Measurements from ENCODE around the gene KERA.

The KERA gene

DNA sequence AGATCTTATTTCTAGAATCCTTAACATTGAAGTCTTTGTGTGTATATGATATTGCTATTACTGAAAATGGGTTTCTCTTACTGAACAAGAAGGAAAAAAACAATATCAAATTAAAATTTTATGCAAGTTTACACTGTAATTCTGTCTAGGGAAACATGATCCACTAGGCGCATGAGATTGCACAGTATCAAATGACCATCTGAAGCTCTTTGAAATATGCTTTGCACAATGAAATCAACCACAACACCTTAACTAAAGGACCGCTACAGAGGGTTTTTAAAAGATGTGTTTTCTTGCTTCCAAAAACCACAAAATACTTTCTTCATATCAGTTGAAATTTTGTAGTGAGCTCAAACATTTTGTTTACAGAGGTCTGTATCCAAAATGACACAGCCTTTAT, 15.1 kb upstream of the KERA start:
- DNase-seq, result no peak

DNA sequence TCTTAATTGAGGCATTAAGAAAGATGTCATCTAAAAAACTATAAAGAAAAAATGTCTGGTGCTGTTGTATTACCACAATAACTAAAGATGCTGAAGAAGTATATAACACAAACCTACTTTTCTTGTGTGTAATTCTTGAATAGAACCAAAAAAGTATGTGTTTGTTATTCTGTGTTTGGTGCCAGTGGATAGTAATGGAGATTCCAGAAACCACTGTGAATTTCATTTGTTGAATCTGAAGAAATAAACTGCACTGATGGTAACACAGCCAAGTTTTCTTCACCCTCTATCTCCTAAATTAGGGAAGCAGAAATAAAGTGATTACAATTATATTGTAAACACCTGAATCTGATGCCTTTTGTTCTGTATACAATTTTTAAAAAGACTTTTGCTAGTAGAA, 13.1 kb upstream of the KERA start:
- DNase-seq, result no peak

DNA sequence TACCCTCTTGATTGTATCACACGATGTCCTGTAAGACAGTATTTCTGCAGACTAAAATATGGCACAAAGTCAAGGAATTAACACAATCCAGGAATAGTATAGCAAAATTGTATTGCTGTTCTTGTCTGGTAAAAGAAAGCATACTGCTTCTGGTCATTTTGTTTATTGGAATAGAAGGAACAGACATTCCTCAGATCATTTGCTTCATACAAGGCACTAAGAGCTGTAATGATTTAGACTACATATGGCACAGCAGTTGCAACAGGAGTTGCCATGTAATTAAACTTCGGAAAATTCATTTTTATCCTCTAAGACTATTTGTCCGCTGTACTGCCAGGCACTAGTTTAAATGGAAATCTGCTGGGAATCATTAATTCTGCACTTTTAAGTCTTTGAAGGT, 7.6 kb upstream of the KERA start:
- DNase-seq, result no peak

DNA sequence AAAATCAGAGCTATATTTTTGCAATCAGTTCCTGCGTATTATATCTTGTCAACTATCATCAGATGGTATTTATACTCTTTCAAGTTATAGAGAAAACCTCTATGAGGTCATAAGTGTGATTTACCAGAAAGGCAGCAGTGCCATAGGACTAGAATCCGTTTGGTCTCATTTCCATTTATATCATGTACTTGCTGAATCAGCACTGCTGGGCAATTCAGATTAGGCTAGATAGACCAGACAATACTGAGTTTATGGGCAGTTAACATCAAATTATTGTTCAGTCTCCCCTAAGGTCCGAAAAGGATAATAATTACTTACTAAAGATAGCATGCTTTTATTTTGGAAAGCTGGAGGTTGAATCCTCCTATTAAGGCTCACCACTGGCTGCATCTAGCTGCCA, 6.8 kb upstream of the KERA start:
- no peak for DNase-seq

DNA sequence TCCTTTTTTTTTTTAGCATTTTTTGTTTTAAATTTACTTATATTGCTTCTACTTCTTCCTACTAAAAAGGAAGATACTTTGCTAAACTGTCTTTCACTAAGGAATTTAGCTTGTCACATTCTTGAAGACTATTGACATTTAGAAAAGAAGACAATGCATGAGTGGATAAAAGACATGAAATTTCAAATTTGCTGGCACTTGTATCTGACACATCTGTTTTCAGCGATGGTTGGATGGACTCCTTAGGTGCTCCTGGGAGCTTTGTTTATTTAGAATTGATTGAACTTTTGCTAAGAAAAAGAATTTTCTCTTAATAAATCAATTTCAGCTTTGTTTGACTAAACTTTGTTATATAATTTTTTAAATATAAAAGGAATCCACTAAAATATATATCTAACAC, 3.3 kb upstream of the KERA start:
- no peak for DNase-seq

DNA sequence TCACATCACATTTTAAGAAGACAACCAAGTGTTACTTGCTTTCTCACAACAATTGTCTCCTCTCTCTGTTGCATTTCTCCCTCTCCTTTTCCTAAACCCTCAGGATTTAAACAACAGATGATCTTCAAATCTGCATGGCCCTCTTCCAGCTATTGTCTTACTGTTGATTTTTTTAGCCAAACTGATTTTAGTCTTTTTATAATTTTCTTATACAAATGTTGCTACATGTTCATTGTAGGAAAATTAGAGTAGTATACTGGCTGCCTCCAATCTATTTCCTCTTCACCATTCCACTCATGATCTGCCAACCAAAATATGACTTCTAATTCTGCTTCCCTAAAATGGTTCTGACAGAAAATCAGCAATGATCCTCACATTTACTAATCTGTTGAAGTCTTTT, 1.4 kb upstream of the KERA start:
- no peak for DNase-seq

DNA sequence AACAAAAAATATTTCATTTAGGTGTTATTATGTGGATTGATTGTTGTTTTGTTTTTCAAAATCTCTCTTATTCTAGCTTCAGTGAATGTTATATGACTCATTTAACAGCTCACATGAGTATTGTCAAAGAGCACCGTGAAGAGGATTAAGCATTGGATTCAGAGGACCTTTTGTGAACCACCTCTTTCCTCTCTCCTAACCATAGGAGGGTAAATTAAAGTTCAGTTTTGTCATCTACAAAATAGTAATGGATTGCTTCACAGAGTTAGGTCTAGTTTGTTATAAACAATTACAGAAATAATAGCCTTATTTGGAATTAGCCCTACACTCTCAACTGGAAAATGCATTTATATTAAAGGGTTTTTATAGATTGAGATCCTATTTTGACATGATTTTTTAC, 962 bp upstream of the KERA start:
- DNase-seq, result no peak

DNA sequence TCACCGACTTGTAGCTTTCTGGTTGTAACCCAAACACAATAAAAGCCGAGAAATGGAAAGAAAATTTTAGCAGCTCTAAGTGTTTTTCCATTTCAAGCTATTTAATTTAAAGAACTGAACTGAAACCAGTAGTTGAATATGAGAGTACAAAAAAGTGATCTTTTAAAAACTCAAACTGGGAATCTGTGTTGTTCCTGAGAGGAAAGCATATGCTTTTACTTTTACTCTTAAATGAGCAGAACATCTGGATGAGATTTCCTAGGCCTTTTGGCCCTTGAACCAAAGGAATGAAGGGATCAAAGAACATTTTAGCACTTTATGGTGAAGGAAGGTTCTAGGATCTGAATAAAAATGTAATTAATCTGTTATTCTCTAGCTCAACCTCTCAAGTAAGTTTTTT, 1.3 kb downstream of the KERA start:
- DNase-seq, result no peak

DNA sequence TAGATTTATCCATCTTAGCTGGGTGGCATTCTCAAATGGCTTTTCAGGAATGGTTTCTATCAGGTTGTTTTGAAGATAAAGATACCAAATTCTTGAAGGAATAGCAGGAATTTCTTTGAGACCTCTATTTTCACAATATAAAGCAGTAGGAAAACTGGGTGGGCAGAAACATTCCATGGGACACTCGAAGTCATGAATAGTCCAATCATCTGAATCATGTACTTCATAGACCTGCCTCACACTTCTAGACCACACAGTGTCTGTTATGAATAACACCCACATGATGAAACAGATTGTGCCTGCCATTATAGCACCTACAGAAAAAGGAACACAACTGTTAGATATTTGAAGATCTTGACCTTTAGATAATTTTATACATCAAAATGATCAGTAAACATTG, 1.8 kb downstream of the KERA start:
- no peak for DNase-seq

DNA sequence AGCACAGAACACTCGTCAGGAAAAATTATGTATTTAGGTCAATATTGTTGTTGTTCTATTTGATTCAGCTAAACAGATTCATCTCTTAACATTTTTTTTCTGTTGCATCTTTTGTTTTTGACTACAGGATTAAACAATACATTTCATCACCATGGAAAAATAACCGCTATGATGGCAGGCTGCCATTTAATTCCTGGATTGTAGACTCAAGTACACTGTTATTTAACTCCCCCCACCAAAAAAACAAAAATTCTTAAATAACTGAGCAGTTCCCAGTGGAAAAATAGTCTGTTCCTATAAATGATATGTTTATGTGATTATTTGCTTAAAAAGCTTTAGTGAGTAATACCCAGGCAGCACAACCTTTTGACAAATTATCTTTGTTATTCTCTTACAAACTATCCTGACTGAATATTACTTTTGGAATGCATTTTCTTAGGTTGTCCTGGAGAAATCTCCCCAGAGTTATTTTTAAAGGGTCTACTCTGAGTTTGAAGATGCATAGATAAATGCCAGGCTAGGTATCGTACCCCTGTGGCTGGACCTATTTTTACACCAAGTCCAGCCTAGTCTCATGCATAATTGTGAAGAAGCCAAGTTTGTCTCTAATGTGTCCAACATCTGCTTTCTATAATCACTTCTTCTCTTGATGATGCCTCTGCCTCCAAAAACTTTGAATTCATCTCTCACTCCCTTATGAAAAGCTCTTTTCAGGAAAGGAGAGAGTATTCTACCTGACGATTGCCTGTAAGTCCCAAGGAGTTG, 3.7 kb downstream of the KERA start:
- DNase-seq, result no peak

DNA sequence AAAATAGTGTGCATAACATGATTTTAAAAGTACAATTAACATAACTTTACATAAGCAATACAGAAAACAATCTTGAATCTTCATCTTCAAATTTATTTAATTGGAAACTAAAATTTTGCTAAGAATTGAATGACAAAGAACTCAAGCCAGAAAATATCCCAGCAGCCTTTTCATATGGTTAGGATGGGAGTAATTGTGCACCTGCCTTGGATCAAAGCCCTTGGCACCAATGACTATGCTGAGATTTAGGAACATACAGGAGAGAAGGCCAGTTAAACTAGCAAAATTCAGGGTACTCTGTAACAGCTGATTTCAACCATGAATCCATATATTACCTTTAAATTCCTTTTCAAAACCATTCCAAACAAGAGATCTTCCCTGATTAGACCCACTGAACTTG, 5.8 kb downstream of the KERA start:
- no peak for DNase-seq

DNA sequence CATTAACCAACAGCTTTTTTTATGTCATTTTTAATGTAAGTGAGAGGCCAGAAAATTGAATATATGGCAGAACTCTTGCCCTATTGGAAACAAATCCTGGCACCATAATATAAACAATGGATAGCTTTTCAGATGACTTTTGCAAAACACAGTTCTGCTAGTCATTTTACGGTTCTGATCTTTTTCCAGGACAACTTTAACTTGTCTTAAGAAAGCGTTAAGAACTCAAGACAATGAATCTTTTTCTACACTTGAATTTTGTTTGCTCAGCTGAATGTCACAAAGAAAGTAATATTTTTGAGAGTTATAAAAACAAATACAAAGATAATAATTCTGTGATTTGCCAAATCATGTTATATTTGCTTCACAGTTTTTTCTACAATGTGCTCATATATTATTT, 13.2 kb downstream of the KERA start:
- DNase-seq, result no peak

DNA sequence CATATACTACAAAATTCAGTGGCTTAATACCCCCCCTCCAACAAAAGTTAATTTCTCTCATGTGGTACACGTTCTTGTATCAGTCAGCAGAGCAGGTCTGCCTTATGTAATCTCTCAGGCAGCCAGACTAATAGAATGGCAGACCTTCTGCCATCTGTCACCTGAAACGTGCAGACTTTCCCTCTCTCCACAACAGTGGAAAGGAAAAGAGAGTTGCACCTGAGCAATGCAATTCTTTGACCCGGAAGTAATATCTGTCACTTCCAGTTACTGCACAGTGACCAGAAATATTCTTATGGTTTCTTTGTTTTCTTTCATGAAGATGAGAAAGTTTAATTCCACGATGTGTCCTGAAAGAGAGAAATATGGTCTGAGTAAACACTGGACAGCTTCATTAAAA, 14.4 kb downstream of the KERA start:
- no peak for DNase-seq

DNA sequence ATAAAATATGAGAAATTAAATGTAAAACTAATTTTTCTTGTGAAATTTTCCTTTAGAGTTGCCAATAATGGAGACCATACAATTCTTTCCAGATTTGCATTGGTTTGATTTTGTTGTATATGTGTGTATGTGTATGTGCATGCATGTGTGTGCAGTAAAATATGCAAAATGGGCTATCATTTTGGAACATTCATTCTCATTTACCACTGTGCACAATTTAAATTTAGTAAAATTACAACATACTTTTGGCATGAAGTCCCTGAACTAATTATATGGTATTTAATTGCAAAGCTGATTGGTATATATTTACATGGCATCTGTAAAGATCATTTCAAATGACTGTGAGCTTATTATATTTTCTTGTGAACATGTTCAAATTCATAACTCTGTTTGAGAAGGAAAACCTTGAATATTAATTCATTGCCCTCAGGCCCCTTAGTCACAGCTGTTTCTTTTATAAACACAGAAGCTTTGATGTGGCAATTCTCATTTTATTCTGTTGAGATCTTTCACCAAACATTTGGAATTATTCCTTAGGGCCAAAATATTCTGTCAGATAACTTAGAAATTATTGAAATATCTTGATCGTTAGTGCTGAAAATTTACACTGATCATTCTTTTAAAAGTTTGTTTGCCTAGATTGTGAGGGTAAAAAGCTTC, 17.6 kb downstream of the KERA start:
- no peak for DNase-seq

DNA sequence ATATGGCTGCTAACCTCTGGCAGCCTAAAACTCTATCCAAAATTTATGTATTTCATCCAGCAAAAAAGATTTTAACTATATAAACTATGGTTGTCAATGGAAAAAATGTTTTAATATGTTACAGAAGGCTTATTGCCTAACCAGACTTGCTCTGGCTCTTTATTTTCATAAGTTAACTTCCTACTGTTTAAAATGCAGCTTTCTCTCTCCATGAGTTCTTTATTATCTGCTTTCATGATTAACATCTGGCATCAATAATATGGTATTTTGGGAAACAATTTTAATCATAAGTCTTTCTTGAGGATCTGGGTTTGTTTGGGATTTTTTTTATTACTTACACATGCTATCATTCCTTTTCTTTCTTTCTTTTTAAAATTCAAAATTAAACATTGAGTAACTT, 20.5 kb downstream of the KERA start:
- no peak for DNase-seq

DNA sequence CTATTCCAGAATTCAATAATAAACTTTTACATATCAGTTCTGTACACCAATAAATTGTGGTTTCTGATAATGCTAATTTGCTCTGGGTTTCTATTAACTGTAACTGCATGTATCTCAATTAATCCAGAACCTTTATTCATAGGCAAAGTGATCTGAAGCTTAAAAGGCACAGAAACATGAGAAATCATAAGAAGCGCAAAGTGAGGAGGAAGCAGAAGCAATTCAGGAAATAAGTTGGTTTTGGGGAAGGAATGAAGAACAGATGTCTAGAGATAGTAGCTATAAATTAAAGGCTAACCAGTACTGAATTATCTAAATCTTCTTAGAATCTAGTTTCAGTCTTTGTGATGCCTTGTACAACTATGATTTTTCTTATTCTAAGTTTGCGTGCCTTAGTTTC, 24.6 kb downstream of the KERA start:
- DNase-seq, result no peak

DNA sequence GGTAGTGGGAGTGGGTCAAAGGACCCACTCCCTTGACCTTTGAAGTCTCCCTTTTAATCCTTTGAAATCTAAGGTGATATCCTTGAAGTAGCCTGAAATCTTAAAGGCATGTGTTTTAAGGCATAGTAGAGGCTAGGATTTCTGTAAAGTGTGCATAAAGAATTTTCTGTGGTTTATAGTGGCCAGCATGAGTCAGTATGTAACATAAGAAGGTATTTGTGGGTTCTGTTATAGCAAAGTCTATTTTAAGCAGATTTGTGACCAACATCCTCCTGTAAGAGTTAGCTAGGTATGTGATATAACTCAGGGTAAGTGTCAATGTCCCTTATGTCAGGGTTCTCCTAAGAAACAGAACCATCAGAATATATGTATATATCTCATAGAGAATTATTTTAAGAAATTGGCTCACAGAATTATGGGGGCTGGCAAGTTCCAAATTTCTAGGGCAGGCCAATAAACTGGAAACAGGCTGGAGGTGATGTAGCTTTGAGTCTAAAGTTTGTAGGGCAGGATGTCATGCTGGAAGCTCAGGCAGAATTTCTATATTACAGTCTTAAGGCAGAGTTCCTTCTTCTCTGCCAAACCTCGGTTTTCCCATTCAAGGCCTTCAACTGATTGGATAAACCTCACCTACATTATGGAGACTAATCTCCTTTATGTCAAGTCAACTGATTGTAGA, 34.4 kb downstream of the KERA start:
- no peak for DNase-seq

DNA sequence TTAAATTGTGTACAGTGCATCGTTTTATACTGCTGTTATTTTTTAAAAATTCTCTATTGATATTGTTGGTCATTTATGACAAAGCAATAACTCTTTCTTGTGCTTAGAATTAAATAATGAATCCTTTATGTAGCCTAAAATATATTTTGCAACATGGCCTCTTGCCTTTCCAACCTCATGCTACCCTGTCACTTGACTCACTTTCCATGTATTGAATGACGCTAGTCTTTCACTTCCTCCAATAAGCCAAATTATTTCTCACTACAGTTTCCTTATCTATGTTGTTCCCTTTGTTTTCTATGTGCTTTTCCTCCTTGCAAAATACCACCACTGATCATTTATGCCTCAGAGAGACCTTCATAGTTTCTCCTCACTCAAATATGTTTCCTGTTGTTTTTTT, 36.7 kb downstream of the KERA start:
- no peak for DNase-seq

DNA sequence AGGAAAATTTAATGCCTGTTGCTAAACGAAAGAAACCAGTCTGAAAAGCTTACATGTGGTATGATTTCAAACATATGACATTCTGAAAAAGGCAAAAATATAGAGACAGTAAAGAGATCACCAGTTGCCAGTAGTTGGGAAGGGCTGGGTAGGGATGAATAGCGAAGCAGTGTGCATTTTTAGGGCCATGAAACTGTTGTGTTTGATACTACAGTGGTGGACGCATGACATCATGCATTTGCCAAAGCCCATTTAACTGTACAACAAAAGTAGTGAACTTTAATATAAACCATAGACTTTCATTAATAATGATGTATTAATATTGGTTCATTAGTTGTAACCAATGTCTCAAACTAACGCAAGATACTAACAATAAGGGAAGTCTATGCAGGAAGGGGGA, 38.4 kb downstream of the KERA start:
- DNase-seq, result no peak

DNA sequence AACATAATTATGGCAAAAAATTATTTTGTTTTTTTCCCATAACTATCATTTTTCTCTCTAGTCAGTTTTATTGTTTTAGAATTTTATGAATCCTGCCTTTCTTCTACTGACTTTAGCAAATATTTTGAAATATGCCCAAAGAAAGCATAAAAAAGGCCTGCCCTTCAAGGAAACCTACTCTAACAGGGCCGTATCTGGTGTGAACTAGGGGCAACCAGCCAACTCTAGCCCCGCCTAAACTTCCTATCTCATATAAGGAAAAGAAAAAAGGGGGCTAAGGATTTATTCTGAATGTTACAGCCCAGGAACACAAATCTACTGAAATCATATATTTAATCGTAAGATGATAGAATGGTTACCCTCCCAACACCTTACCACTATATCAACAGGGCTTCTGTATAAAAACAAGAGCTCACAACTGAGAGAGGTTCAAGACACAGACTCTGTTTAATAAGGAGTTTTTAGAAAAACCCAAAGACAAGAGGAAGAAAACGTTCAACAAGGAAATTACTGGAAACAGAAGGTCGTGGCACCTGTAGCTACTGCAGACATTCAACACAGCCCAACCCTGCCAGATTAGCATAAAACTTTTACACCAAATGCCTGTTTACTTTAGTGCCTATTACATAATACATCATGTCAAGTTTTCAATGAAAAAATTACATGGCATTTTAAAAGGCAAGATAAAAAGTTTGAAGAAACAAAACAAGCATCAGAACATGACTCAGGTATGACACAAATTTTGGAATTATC, 40.1 kb downstream of the KERA start:
- no peak for DNase-seq

DNA sequence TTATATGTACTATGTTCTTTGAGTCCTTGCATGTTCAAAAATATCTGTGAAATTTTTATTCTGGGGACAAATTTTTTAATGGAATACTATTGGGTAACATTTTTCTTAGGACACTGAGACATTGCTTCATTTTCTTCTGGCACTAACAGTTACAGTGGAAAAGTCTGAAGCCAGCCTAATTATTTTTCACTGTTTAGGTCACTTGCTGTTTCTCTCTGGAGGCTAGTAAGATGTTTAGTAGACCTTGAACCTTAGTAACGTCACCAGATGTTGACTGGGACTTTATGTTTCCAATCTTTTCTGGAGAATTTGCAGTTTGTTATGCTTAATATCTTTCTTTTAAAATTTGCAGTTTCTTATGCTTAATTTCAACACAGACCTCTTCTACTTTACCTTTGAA, 40.8 kb downstream of the KERA start:
- DNase-seq, result no peak

DNA sequence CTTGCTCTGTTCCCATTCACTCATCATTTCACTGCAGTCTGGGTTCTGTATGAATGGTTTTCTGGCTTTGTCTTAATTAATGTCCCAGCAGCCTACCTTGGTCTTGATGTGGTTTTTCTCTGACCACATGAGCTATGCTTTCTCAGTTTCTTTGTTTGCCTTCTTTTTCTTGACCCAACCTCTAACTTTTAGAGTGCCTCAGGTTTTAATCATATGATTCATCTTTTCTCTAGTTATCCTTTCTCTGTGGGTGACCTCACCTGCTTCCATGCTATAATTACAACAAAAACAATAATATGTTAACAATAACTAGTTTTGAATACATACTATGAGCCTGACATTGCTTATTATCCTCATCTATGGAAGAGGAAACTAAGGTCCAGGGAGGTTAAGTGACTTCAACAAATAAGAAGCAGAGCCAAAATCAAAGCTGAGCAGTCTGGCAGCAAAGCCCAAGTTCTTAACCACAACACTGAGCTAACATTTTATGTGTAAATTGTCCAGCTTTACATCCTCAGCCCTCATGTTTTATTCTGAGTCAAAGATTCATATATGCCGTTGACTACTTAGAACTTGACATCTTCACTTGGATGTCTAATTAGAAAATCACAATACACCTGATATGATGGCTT, 48.4 kb downstream of the KERA start:
- DNase-seq, result no peak
